ENCODE data around the gene FXN. TPM values are rescaled to one million over a fixed set of nuclear protein-coding genes. Genes with fewer than 3 reads are reported as not detected.
A peak's percentile ranks its signal among the peaks of the same experiment; 100 is the strongest.

FXN gene
- total RNA-seq, 3 donors from 2014 or later: 3.8 to 7.5 (median 6.9) TPM

GRCh38 chr9:69016191-69017096 is 19.1 kb upstream of the FXN start:
- TF ChIP-seq POLR2A (IDR thresholded peaks at IDR 0.05) (no peak), CTCF (IDR thresholded peaks at IDR 0.05) (no peak), POLR2AphosphoS5 (IDR thresholded peaks at IDR 0.05) (no peak)
- DNase-seq (ENCODE audit: low spot score in 2 of 2): no peak
- no peaks in the 10 kb centered on the region for H3K36me3 ChIP-seq
- no peaks in the 10 kb centered on the region for H3K9me3 ChIP-seq
- H3K4me1 ChIP-seq: no peaks in the 10 kb centered on the region
- H3K27ac ChIP-seq: no peak overlapping the region
- H3K27me3 ChIP-seq: no peaks in the 10 kb centered on the region
- intact Hi-C loops (cut with DNase I; ENCODE audit: low total_unique reads): no loop called here
- H3K4me3 ChIP-seq: no peak overlapping the region

GRCh38 chr9:69018737-69019136 is 16.8 kb upstream of the FXN start:
- intact Hi-C loops (cut with DNase I; ENCODE audit: low total_unique reads): no loop called here
- TF ChIP-seq POLR2AphosphoS5 (IDR thresholded peaks at IDR 0.05) (no peak), CTCF (IDR thresholded peaks at IDR 0.05) (no peak), POLR2A (IDR thresholded peaks at IDR 0.05) (no peak)
- no peaks in the 10 kb centered on the region for H3K4me1 ChIP-seq
- no peak overlapping the region for H3K4me3 ChIP-seq
- no peaks in the 10 kb centered on the region for H3K27me3 ChIP-seq
- no peaks in the 10 kb centered on the region for H3K36me3 ChIP-seq
- no peaks in the 10 kb centered on the region for H3K9me3 ChIP-seq
- no peak for DNase-seq (ENCODE audit: low spot score in 2 of 2)
- no peak overlapping the region for H3K27ac ChIP-seq

- no peak overlapping the region for H3K4me3 ChIP-seq
- H3K9me3 ChIP-seq: no peaks in the 10 kb centered on the region
- H3K36me3 ChIP-seq: no peaks in the 10 kb centered on the region
- intact Hi-C loops (cut with DNase I; ENCODE audit: low total_unique reads): no loop called here
- H3K27me3 ChIP-seq: no peaks in the 10 kb centered on the region
- no peak overlapping the region for H3K27ac ChIP-seq
- TF ChIP-seq POLR2AphosphoS5 (IDR thresholded peaks at IDR 0.05) (no peak), POLR2A (IDR thresholded peaks at IDR 0.05) (no peak), CTCF (IDR thresholded peaks at IDR 0.05) (no peak)
- DNase-seq (ENCODE audit: low spot score in 2 of 2): no peak
- H3K4me1 ChIP-seq: no peaks in the 10 kb centered on the region
These were observed 15.7 kb upstream of the FXN start for GRCh38 chr9:69019808-69020207.

- no peak overlapping the region for H3K4me3 ChIP-seq
- TF ChIP-seq POLR2AphosphoS5 (IDR thresholded peaks at IDR 0.05) (no peak), POLR2A (IDR thresholded peaks at IDR 0.05) (no peak), CTCF (IDR thresholded peaks at IDR 0.05) (no peak)
- H3K36me3 ChIP-seq: no peaks in the 10 kb centered on the region
- no peak for DNase-seq (ENCODE audit: low spot score in 2 of 2)
- H3K27me3 ChIP-seq: no peaks in the 10 kb centered on the region
- no peak overlapping the region for H3K27ac ChIP-seq
- no peaks in the 10 kb centered on the region for H3K4me1 ChIP-seq
- intact Hi-C loops (cut with DNase I; ENCODE audit: low total_unique reads): no loop called here
- no peaks in the 10 kb centered on the region for H3K9me3 ChIP-seq
These were observed 15.0 kb upstream of the FXN start for GRCh38 chr9:69020301-69021145.

- Histone ChIP-seq H3K4me3 (peak overlapping the region in 2 of 3 donors; percentile 33 to 48), H3K4me1 (no peaks in the 10 kb centered on the region), H3K36me3 (no peaks in the 10 kb centered on the region), H3K9me3 (no peaks in the 10 kb centered on the region), H3K27ac (no peak overlapping the region), H3K27me3 (no peaks in the 10 kb centered on the region)
- intact Hi-C loops (cut with DNase I; ENCODE audit: low total_unique reads): no loop called here
- no peak for TF ChIP-seq POLR2A (IDR thresholded peaks at IDR 0.05)
- TF ChIP-seq POLR2AphosphoS5 (IDR thresholded peaks at IDR 0.05): no peak
- TF ChIP-seq CTCF (IDR thresholded peaks at IDR 0.05): no peak
- DNase-seq (ENCODE audit: low spot score in 2 of 2): no peak
These were observed 11.9 kb upstream of the FXN start for GRCh38 chr9:69023650-69024049.

All from breast epithelium (tissue), 4 donors.